PC-9 (cell line): Measurements from ENCODE around the gene SLK. TPM values are rescaled to one million over a fixed set of nuclear protein-coding genes. Genes with fewer than 3 reads are reported as not detected.

Source experiments
- BruUV-seq: library from RNA; stranded (reverse); fragments of 400-500 nt; replicated peaks from 2 replicates; lab custom pipeline; 2021; lab: Mats Ljungman, UMichigan
- CTCF ChIA-PET: fragments of 300-600 bp; sonication (Branson Sonifier 250); formaldehyde crosslinking; loops from one replicate; lab custom pipeline; 2022; ENCODE audit warnings: antibody characterized with exemption; lab: Charles Lee
- POLR2A ChIA-PET: fragments of 300-600 bp; sonication (Branson Sonifier 250); formaldehyde crosslinking; loops from one replicate; lab custom pipeline; 2022; ENCODE audit warnings: antibody characterized with exemption; ENCODE audit not compliant: unreplicated experiment; lab: Charles Lee
- DNase-seq, 2 experiments: peaks; one replicate each; pipeline versions ENCODE4 v3.0.0 to v3.0.0-alpha.2; 2015 to 2022; ENCODE audit warnings: mixed read lengths in 1 of 2
- H2AFZ ChIP-seq: fragments of 200-600 bp; sonication (generic); 2 replicates; pipeline ENCODE4 v1.8.1; 2017; ENCODE audit warnings: antibody characterized with exemption
- H3F3A ChIP-seq: fragments of 200-600 bp; sonication (generic); 2 replicates; pipeline ENCODE4 v1.8.1; 2017; ENCODE audit warnings: antibody characterized with exemption, mild to moderate bottlenecking, low read depth; ENCODE audit not compliant: insufficient read depth
- H3K27ac ChIP-seq: fragments of 200-600 bp; sonication (generic); 2 replicates; pipeline ENCODE4 v1.6.1; 2016; ENCODE audit warnings: mixed run types
- H3K27me3 ChIP-seq: fragments of 200-600 bp; sonication (generic); 2 replicates; pipeline ENCODE4 v1.6.1; 2016; ENCODE audit warnings: low read depth, mixed run types; ENCODE audit not compliant: insufficient read depth
- H3K36me3 ChIP-seq: fragments of 200-600 bp; sonication (generic); 2 replicates; pipeline ENCODE4 v1.6.1; 2016; ENCODE audit warnings: low read depth, mixed run types
- H3K4me1 ChIP-seq: fragments of 200-600 bp; sonication (generic); replicated peaks from 2 replicates; pipeline ENCODE4 v1.6.1; 2016; ENCODE audit warnings: mixed run types; ENCODE audit not compliant: insufficient read depth
- H3K4me2 ChIP-seq: fragments of 200-600 bp; sonication (generic); 2 replicates; pipeline ENCODE4 v1.6.1; 2017; ENCODE audit warnings: mixed run types
- H3K4me3 ChIP-seq: fragments of 200-600 bp; sonication (generic); 2 replicates; pipeline ENCODE4 v1.6.1; 2016; ENCODE audit warnings: mixed run types
- H3K79me2 ChIP-seq: fragments of 200-600 bp; sonication (generic); 2 replicates; pipeline ENCODE4 v1.6.1; 2017; ENCODE audit warnings: low read depth, mixed run types
- H3K9me2 ChIP-seq: fragments of 200-600 bp; sonication (generic); 2 replicates; pipeline ENCODE4 v1.8.1; 2017; ENCODE audit warnings: mild to moderate bottlenecking; ENCODE audit not compliant: insufficient read depth
- H3K9me3 ChIP-seq: fragments of 200-600 bp; sonication (generic); 2 replicates; pipeline ENCODE4 v1.8.1; 2016; ENCODE audit warnings: low read depth; ENCODE audit not compliant: insufficient read depth
- H4K20me1 ChIP-seq: fragments of 200-600 bp; sonication (generic); 2 replicates; pipeline ENCODE4 v1.8.1; 2017; ENCODE audit not compliant: insufficient read depth
- CTCF ChIP-seq: fragments of 200-600 bp; sonication (generic); conservative IDR thresholded peaks from 2 replicates; pipeline ENCODE4 v1.6.1; 2017; ENCODE audit warnings: mixed run types, antibody characterized with exemption, mild to moderate bottlenecking, moderate library complexity
- EZH2 ChIP-seq: fragments of 200-600 bp; sonication (generic); IDR thresholded peaks from 2 replicates; pipeline ENCODE4 v1.8.0; 2017; ENCODE audit warnings: antibody characterized with exemption, low read depth
- intact Hi-C: fragments of 100-400 bp; cut with micrococcal nuclease; formaldehyde crosslinking; loops from one replicate; pipeline ENCODE4 v1.10.0; 2022; ENCODE audit not compliant: unreplicated experiment
- total RNA-seq: library from RNA; stranded (reverse); gene quantifications from 2 replicates; pipeline ENCODE4 v1.2.3, GENCODE V29; 2021

SLK gene
- total RNA-seq, 1 experiment from 2014 or later: 30.4 TPM

DNA sequence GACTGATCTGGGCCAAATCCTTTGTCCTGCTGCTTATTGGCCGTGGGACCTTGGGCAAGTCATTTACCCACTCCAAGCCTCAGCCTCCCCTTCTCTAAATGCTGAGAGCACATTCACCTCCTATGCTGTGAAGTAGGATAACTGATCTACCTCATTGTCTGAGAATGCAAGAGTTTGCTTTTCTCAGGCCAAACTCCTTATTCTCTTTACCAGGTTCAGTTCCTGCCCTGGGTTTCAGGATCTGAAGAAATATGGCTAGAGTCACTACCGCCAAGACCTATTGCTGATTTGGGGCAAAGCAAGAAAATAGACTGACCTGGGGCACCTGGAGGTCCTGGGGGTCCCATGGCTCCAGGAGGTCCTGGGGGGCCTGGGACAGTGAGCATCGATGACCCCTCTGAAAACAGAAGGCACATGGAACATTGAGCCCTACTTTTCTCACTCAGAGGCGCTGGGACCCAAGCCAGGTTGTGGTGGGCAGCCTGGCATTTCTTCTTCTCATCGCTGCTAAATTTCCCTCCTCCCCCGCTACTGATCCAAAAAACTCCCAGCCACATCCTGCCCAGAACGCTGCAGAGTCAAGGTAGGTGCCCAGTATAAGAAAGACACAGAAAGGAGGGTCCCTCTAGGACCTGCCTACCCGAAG, 76.4 kb downstream of the SLK start:
- Histone ChIP-seq H3K9me3 (no peaks in the 10 kb centered on the region), H3K4me2 (no peak overlapping the region), H3K27me3 (no peaks in the 10 kb centered on the region), H3K27ac (no peak overlapping the region), H3F3A (no peaks in the 10 kb centered on the region), H4K20me1 (no peaks in the 10 kb centered on the region), H3K36me3 (no peaks in the 10 kb centered on the region), H3K4me3 (no peak overlapping the region), H3K4me1 (0 out of 2 replicates have a peak, but pooled peaks cover 4% of the 10 kb centered on the region), H2AFZ (no peak overlapping the region), H3K9me2 (no peaks in the 10 kb centered on the region), H3K79me2 (no peaks in the 10 kb centered on the region)
- intact Hi-C loops: loop anchor here (10.0 kb wide), 1 partner anchor 329 kb away; no protein-coding TSS in a partner anchor
- TF ChIP-seq EZH2: no peak
- TF ChIP-seq CTCF: no peak
- no peak for DNase-seq
- CTCF ChIA-PET: interaction anchor here (0.6 kb wide), 1 partner anchor 212 kb away, joined by 3 read pairs; no protein-coding TSS in a partner anchor
- no TSS peak for BruUV-seq
- POLR2A ChIA-PET: no interaction called here

GRCh38 chr10:104043854-104044253, 76.9 kb downstream of the SLK start:
- TF ChIP-seq EZH2 (no peak), CTCF (no peak)
- no peak for DNase-seq
- no peaks in the 10 kb centered on the region for H3K9me3 ChIP-seq
- no peaks in the 10 kb centered on the region for H3K9me2 ChIP-seq
- H3K27ac ChIP-seq: no peak overlapping the region
- BruUV-seq: no TSS peak
- no peaks in the 10 kb centered on the region for H3K79me2 ChIP-seq
- no peaks in the 10 kb centered on the region for H3K36me3 ChIP-seq
- no peak overlapping the region for H2AFZ ChIP-seq
- ChIA-PET CTCF (interaction anchor here (0.6 kb wide), 1 partner anchor 211 kb away, joined by 3 read pairs; no protein-coding TSS in a partner anchor), POLR2A (no interaction called here)
- no peaks in the 10 kb centered on the region for H3F3A ChIP-seq
- no peaks in the 10 kb centered on the region for H4K20me1 ChIP-seq
- H3K27me3 ChIP-seq: no peaks in the 10 kb centered on the region
- intact Hi-C loops: loop anchor here (2.0 to 10.0 kb wide), 2 partner anchors 307 to 329 kb away; no protein-coding TSS in a partner anchor
- peaks cover 4% of the 10 kb centered on the region; the same call in 1 of the 2 replicates for H3K4me1 ChIP-seq
- no peak overlapping the region for H3K4me3 ChIP-seq
- no peak overlapping the region for H3K4me2 ChIP-seq

DNA sequence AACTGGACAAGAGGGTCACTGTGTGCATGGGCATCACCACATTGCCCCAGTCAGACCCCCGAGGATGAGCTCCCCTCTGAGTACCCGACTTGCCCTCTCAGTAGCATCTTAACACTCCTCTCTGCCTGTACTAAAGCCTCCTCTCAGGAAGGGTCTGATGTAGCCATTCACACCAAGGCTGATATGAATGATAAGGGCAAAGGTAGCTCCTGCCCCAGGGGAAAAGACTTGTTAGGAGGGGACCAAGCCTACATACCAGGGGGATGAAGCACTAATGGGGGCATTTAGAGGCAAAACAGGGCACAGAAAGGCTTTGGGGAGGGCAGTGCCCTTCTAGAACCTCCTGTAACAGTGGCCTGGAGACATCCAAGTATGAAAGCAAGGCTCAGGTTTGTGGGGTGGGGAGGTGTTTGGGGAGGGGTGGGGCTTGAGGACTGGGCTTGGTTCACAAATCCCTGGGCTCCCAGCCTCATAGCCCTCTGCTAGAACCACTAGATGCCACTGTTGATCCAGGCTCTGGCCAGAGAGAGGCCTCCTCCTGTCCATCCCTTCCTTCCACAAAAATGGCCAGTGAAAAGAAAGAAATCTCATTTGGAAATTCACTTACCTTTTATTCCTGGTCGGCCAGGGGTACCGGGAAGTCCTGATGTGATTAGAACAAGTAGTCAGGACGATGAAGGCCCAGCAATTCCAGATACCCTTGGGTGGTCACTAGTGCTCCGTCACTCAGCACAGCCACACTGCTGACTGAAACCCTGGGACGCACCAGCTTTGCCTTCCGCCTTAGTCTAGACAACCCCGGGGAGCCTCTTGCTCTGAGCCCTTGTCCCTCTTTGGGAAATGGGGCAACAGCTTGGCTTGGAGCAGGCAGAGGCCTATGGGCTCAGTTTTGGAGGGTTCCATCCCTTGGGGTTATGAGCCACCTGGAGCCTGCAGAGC, 78.5 kb downstream of the SLK start:
- Histone ChIP-seq H3K9me3 (no peaks in the 10 kb centered on the region), H2AFZ (no peak overlapping the region), H3K79me2 (no peaks in the 10 kb centered on the region), H3F3A (peaks cover 9% of the 10 kb centered on the region), H3K4me2 (no peak overlapping the region), H3K4me1 (peaks cover 20% of the 10 kb centered on the region), H3K27ac (no peak overlapping the region), H3K27me3 (no peaks in the 10 kb centered on the region), H3K4me3 (no peak overlapping the region), H4K20me1 (no peaks in the 10 kb centered on the region), H3K36me3 (no peaks in the 10 kb centered on the region), H3K9me2 (no peaks in the 10 kb centered on the region)
- intact Hi-C loops: loop anchor here (1.0 to 10.0 kb wide), 5 partner anchors 76 to 331 kb away; partner anchors contain the start of gene GSTO2
- TF ChIP-seq EZH2: no peak
- peak; percentile 71 for TF ChIP-seq CTCF
- POLR2A ChIA-PET: no interaction called here
- BruUV-seq: no TSS peak
- peak; percentile 48 to 62 for DNase-seq
- CTCF ChIA-PET: no interaction called here
